Thyroid gland (tissue), 4 donors: Measurements from ENCODE around the gene TMTC4. TPM values are rescaled to one million over a fixed set of nuclear protein-coding genes. Genes with fewer than 3 reads are reported as not detected.

ENCODE experiments used
- DNase-seq, 2 donors: peaks; one replicate each; pipeline ENCODE4 v3.0.0-alpha.2; 2019
- H3K27ac ChIP-seq, 3 donors: fragments of 200-600 bp; sonication (generic); 1 replicate in 2 of 3; 2 replicates in 1 of 3; pipeline ENCODE4 v1.5.1; 2016 to 2019; ENCODE audit warnings: mild to moderate bottlenecking in 1 of 3, moderate library complexity in 1 of 3
- H3K27me3 ChIP-seq: fragments of 200-600 bp; sonication (generic); one replicate; pipeline ENCODE4 v1.5.1; 2019
- H3K36me3 ChIP-seq, 2 donors: fragments of 200-600 bp; sonication (generic); one replicate each; pipeline ENCODE4 v1.5.1; 2016 to 2019
- H3K4me1 ChIP-seq, 2 donors: fragments of 200-600 bp; sonication (generic); one replicate each; pipeline ENCODE4 v1.5.1; 2017 to 2019
- H3K4me3 ChIP-seq, 3 donors: fragments of 200-600 bp; sonication (generic); replicated peaks in 1 of 3; 1 replicate in 2 of 3; 2 replicates in 1 of 3; pipeline ENCODE4 v1.5.1; 2016; ENCODE audit warnings: mild to moderate bottlenecking in 1 of 3
- H3K9me3 ChIP-seq: fragments of 200-600 bp; sonication (generic); one replicate; pipeline ENCODE4 v1.5.1; 2017
- CTCF ChIP-seq, 6 experiments: fragments of 200-600 bp in 3 of 6; fragments of 450-650 bp in 3 of 6; sonication (generic) in 3 of 6; IDR thresholded peaks; one replicate each; pipeline ENCODE4 v1.5.1; 2016 to 2019; ENCODE audit warnings: antibody characterized with exemption in 6 of 6, mild to moderate bottlenecking in 2 of 6, inconsistent platforms in 1 of 6, moderate library complexity in 1 of 6
- POLR2A ChIP-seq, 2 donors: fragments of 450-650 bp; IDR thresholded peaks; one replicate each; pipeline ENCODE4 v1.6.1; 2017; ENCODE audit warnings: antibody characterized with exemption in 2 of 2, mild to moderate bottlenecking in 2 of 2, moderate library complexity in 1 of 2
- WGBS, 2 donors: methylation state at CpG; one replicate each; pipeline ENCODE4 v1.1.5; 2017; 5-methylcytosine and 5-hydroxymethylcytosine counted together
- intact Hi-C: fragments of 100-400 bp; cut with DNase I; formaldehyde crosslinking; loops from one replicate; pipeline ENCODE4 v1.15.1; 2023
- total RNA-seq, 4 donors: library from RNA; depleted of rRNA; stranded (reverse); fragments of >200 nt; gene quantifications; one replicate each; pipeline ENCODE4 v1.2.3, GENCODE V29; 2016

The TMTC4 gene
- total RNA-seq, 4 donors from 2014 or later = 15.1 to 21.3 (median 18.4) TPM

GRCh38 chr13:100666124-100666523, 8.5 kb downstream of the TMTC4 start:
- Histone ChIP-seq H3K4me3 (no peak overlapping the region), H3K27ac (no peak overlapping the region), H3K4me1 (no peaks in the 10 kb centered on the region), H3K36me3 (peaks cover 0 to 13% of the 10 kb centered on the region in 2 donors), H3K9me3 (no peaks in the 10 kb centered on the region), H3K27me3 (no peaks in the 10 kb centered on the region)
- TF ChIP-seq POLR2A (IDR thresholded peaks at IDR 0.05) (no peak), CTCF (IDR thresholded peaks at IDR 0.05) (no peak)
- 80 to 89% methylated on average over 5 of the region's 5 CpGs for WGBS, 2 donors
- intact Hi-C loops = no loop called here
- no peak for DNase-seq

- intact Hi-C loops = no loop called here
- Histone ChIP-seq H3K27ac (no peak overlapping the region), H3K27me3 (no peaks in the 10 kb centered on the region), H3K4me1 (no peaks in the 10 kb centered on the region), H3K36me3 (peaks cover 0 to 13% of the 10 kb centered on the region in 2 donors), H3K4me3 (no peak overlapping the region), H3K9me3 (no peaks in the 10 kb centered on the region)
- 93 to 100% methylated on average over 5 to 7 of the region's 9 CpGs for WGBS, 2 donors
- DNase-seq = no peak
- TF ChIP-seq CTCF (IDR thresholded peaks at IDR 0.05) = no peak
- TF ChIP-seq POLR2A (IDR thresholded peaks at IDR 0.05) = no peak
Measured at GRCh38 chr13:100665403-100665802, 9.2 kb downstream of the TMTC4 start.

GRCh38 chr13:100664171-100664900, 10.3 kb downstream of the TMTC4 start:
- Histone ChIP-seq H3K4me3 (no peak overlapping the region), H3K27me3 (no peaks in the 10 kb centered on the region), H3K4me1 (peaks cover 0 to 3% of the 10 kb centered on the region in 2 donors), H3K27ac (no peak overlapping the region), H3K9me3 (no peaks in the 10 kb centered on the region), H3K36me3 (peaks cover 0 to 13% of the 10 kb centered on the region in 2 donors)
- no peak for DNase-seq
- WGBS, 2 donors = 97 to 98% methylated on average over 7 to 9 of the region's 10 CpGs
- no peak for TF ChIP-seq CTCF (IDR thresholded peaks at IDR 0.05)
- no peak for TF ChIP-seq POLR2A (IDR thresholded peaks at IDR 0.05)
- intact Hi-C loops = no loop called here

- WGBS, 2 donors = 83 to 95% methylated on average over 24 of the region's 24 CpGs
- Histone ChIP-seq H3K4me1 (peaks cover 0 to 4% of the 10 kb centered on the region in 2 donors), H3K36me3 (peaks cover 0 to 8% of the 10 kb centered on the region in 2 donors), H3K27me3 (no peaks in the 10 kb centered on the region), H3K4me3 (no peak overlapping the region), H3K27ac (no peak overlapping the region), H3K9me3 (no peaks in the 10 kb centered on the region)
- no peak for DNase-seq
- no peak for TF ChIP-seq CTCF (IDR thresholded peaks at IDR 0.05)
- TF ChIP-seq POLR2A (IDR thresholded peaks at IDR 0.05) = no peak
- intact Hi-C loops = no loop called here
Measured at GRCh38 chr13:100662468-100663211, 12.0 kb downstream of the TMTC4 start.

GRCh38 chr13:100660761-100661160, 13.8 kb downstream of the TMTC4 start:
- Histone ChIP-seq H3K4me1 (peaks cover 0 to 4% of the 10 kb centered on the region in 2 donors), H3K9me3 (no peaks in the 10 kb centered on the region), H3K36me3 (peaks cover 1 to 8% of the 10 kb centered on the region in 2 donors), H3K4me3 (no peak overlapping the region), H3K27ac (no peak overlapping the region), H3K27me3 (no peaks in the 10 kb centered on the region)
- no peak for DNase-seq
- 85 to 99% methylated on average over 8 of the region's 8 CpGs for WGBS, 2 donors
- no peak for TF ChIP-seq POLR2A (IDR thresholded peaks at IDR 0.05)
- TF ChIP-seq CTCF (IDR thresholded peaks at IDR 0.05) = no peak
- intact Hi-C loops = no loop called here
